H9 (cell line): ENCODE data around the gene KIAA1586. TPM values are rescaled to one million over a fixed set of nuclear protein-coding genes. Genes with fewer than 3 reads are reported as not detected.

Source experiments
- DNase-seq: peaks from one replicate; pipeline ENCODE4 v3.0.0-alpha.2; 2017
- H2AFZ ChIP-seq: one replicate; pipeline ENCODE4 v1.6.1; 2013; ENCODE audit warnings: mild to moderate bottlenecking, low read length, control low read depth, moderate library complexity
- H2AK5ac ChIP-seq: 2 replicates; pipeline ENCODE4 v1.6.1; 2013; ENCODE audit warnings: low read length, control low read depth, mixed read lengths; ENCODE audit not compliant: insufficient read length
- H2BK120ac ChIP-seq: one replicate; pipeline ENCODE4 v1.6.1; 2013; ENCODE audit warnings: low read depth, mild to moderate bottlenecking, low read length, control low read depth, inconsistent platforms; ENCODE audit not compliant: poor library complexity, severe bottlenecking
- H2BK12ac ChIP-seq: 2 replicates; pipeline ENCODE4 v1.6.1; 2013; ENCODE audit warnings: low read length, control low read depth, mixed read lengths, low read depth; ENCODE audit not compliant: insufficient read length
- H2BK15ac ChIP-seq: 2 replicates; pipeline ENCODE4 v1.6.1; 2013; ENCODE audit warnings: low read depth, low read length, control low read depth
- H2BK20ac ChIP-seq: one replicate; pipeline ENCODE4 v1.6.1; 2013; ENCODE audit warnings: low read depth, mild to moderate bottlenecking, low read length, control low read depth, inconsistent platforms; ENCODE audit not compliant: poor library complexity, severe bottlenecking
- H2BK5ac ChIP-seq: 2 replicates; pipeline ENCODE4 v1.6.1; 2013; ENCODE audit warnings: low read length, control low read depth, mixed read lengths; ENCODE audit not compliant: insufficient read length
- H3K14ac ChIP-seq: 2 replicates; pipeline ENCODE4 v1.6.1; 2013; ENCODE audit warnings: low read length, control low read depth; ENCODE audit not compliant: insufficient read depth
- H3K18ac ChIP-seq: 2 replicates; pipeline ENCODE4 v1.6.1; 2013; ENCODE audit warnings: low read depth, mild to moderate bottlenecking, mixed read lengths, low read length, control low read depth; ENCODE audit not compliant: insufficient read length
- H3K23ac ChIP-seq: 2 replicates; pipeline ENCODE4 v1.6.1; 2013; ENCODE audit warnings: low read length, control low read depth, mixed read lengths, low read depth; ENCODE audit not compliant: insufficient read length
- H3K23me2 ChIP-seq: 2 replicates; pipeline ENCODE4 v1.6.1; 2013; ENCODE audit warnings: low read depth, mild to moderate bottlenecking, mixed read lengths, low read length, control low read depth; ENCODE audit not compliant: insufficient read length, poor library complexity, severe bottlenecking
- H3K27ac ChIP-seq: 2 replicates; pipeline ENCODE4 v1.5.1; 2013; ENCODE audit warnings: low read length, control low read depth, mixed read lengths, low read depth; ENCODE audit not compliant: insufficient read length
- H3K27me3 ChIP-seq: 2 replicates; pipeline ENCODE4 v1.6.1; 2013; ENCODE audit warnings: low read length, control low read depth, inconsistent platforms; ENCODE audit not compliant: insufficient read depth
- H3K4ac ChIP-seq: 2 replicates; pipeline ENCODE4 v1.6.1; 2013; ENCODE audit warnings: low read depth, mild to moderate bottlenecking, control low read depth, inconsistent platforms, low read length, moderate library complexity
- H3K4me1 ChIP-seq: 2 replicates; pipeline ENCODE4 v1.6.1; 2013; ENCODE audit warnings: low read length, control low read depth, inconsistent platforms; ENCODE audit not compliant: insufficient read depth
- H3K4me2 ChIP-seq: 2 replicates; pipeline ENCODE4 v1.6.1; 2013; ENCODE audit warnings: low read length, control low read depth, mixed read lengths; ENCODE audit not compliant: insufficient read length, insufficient read depth
- H3K56ac ChIP-seq: 2 replicates; pipeline ENCODE4 v1.6.1; 2013; ENCODE audit warnings: low read depth, mild to moderate bottlenecking, mixed read lengths, low read length, control low read depth; ENCODE audit not compliant: insufficient read length
- H3K79me1 ChIP-seq: 2 replicates; pipeline ENCODE4 v1.6.1; 2013; ENCODE audit warnings: low read depth, mild to moderate bottlenecking, moderate library complexity, low read length, control low read depth, inconsistent platforms; ENCODE audit not compliant: insufficient read depth, poor library complexity, severe bottlenecking
- H3K79me2 ChIP-seq: 2 replicates; pipeline ENCODE4 v1.6.1; 2013; ENCODE audit warnings: low read length, control low read depth, inconsistent platforms; ENCODE audit not compliant: insufficient read depth
- H3K9ac ChIP-seq: 2 replicates; pipeline ENCODE4 v1.6.1; 2013; ENCODE audit warnings: low read length, control low read depth, mixed read lengths; ENCODE audit not compliant: insufficient read length; ENCODE audit errors: extremely low read depth
- H3K9me3 ChIP-seq: one replicate; pipeline ENCODE4 v1.6.1; 2013; ENCODE audit warnings: low read depth, low read length, inconsistent platforms; ENCODE audit not compliant: control insufficient read depth
- H3T11ph ChIP-seq: one replicate; pipeline ENCODE4 v1.6.1; 2013; ENCODE audit warnings: mild to moderate bottlenecking, low read length, control low read depth, inconsistent platforms
- H4K20me1 ChIP-seq: one replicate; pipeline ENCODE4 v1.6.1; 2013; ENCODE audit not compliant: control insufficient read depth, insufficient read length, insufficient read depth
- H4K5ac ChIP-seq: 2 replicates; pipeline ENCODE4 v1.6.1; 2013; ENCODE audit warnings: low read depth, mild to moderate bottlenecking, mixed read lengths, low read length, control low read depth; ENCODE audit not compliant: insufficient read length
- H4K8ac ChIP-seq: replicated peaks from 2 replicates; pipeline ENCODE4 v1.6.1; 2013; ENCODE audit warnings: low read length, control low read depth, mixed read lengths, low read depth; ENCODE audit not compliant: insufficient read length
- H4K91ac ChIP-seq: 2 replicates; pipeline ENCODE4 v1.6.1; 2013; ENCODE audit warnings: low read depth, mild to moderate bottlenecking, moderate library complexity, mixed read lengths, low read length, control low read depth; ENCODE audit not compliant: insufficient read length
- H3K27ac Mint-ChIP-seq, 3 experiments: 2 replicates in 2 of 3; 3 replicates in 1 of 3; pipeline ENCODE4 v1.8.0; 2020 to 2021; ENCODE audit warnings: mixed read lengths in 3 of 3, mild to moderate bottlenecking in 1 of 3, moderate library complexity in 1 of 3
- H3K27me3 Mint-ChIP-seq: 2 replicates; pipeline ENCODE4 v1.8.0; 2021; ENCODE audit warnings: low read depth, mild to moderate bottlenecking, moderate library complexity, mixed read lengths
- H3K36me3 Mint-ChIP-seq, 3 experiments: 2 replicates in 2 of 3; 3 replicates in 1 of 3; pipeline ENCODE4 v1.8.0; 2020 to 2021; ENCODE audit warnings: low read depth in 3 of 3, mixed read lengths in 3 of 3; ENCODE audit not compliant: insufficient read depth in 1 of 3
- H3K4me1 Mint-ChIP-seq, 2 experiments: 2 replicates each; pipeline ENCODE4 v1.8.0; 2020; ENCODE audit warnings: mixed read lengths in 2 of 2
- H3K4me3 Mint-ChIP-seq, 2 experiments: 2 replicates in 1 of 2; 3 replicates in 1 of 2; pipeline ENCODE4 v1.8.0; 2020 to 2021; ENCODE audit warnings: mild to moderate bottlenecking in 2 of 2, mixed read lengths in 2 of 2, moderate library complexity in 1 of 2
- H3K9me3 Mint-ChIP-seq, 2 experiments: 2 replicates in 1 of 2; 3 replicates in 1 of 2; pipeline ENCODE4 v1.8.0; 2020; ENCODE audit warnings: mild to moderate bottlenecking in 2 of 2, mixed read lengths in 2 of 2, moderate library complexity in 1 of 2
- WGBS: extraction: QIAGEN DNeasy Blood & Tissue Kit; methylation state at CpG from one replicate; pipeline ENCODE4 v1.1.7; 2013; ENCODE audit warnings: missing lambda C conversion rate, low lambda C conversion rate, mixed read lengths; ENCODE audit not compliant: insufficient read length; ENCODE audit errors: extremely low coverage; 5-methylcytosine and 5-hydroxymethylcytosine counted together
- total RNA-seq: library from RNA; stranded (reverse); gene quantifications from 2 replicates; pipeline ENCODE4 v1.2.1, GENCODE V29; 2021
- TF ChIP-seq, protein P1 (sequence below): fragments of 200-600 bp; sonication (generic); conservative IDR thresholded peaks from 3 replicates; pipeline ENCODE4 v1.8.0; 2021; ENCODE audit warnings: antibody characterized with exemption, mild to moderate bottlenecking

The KIAA1586 gene
- total RNA-seq, 1 experiment from 2014 or later = 33.3 TPM

DNA sequence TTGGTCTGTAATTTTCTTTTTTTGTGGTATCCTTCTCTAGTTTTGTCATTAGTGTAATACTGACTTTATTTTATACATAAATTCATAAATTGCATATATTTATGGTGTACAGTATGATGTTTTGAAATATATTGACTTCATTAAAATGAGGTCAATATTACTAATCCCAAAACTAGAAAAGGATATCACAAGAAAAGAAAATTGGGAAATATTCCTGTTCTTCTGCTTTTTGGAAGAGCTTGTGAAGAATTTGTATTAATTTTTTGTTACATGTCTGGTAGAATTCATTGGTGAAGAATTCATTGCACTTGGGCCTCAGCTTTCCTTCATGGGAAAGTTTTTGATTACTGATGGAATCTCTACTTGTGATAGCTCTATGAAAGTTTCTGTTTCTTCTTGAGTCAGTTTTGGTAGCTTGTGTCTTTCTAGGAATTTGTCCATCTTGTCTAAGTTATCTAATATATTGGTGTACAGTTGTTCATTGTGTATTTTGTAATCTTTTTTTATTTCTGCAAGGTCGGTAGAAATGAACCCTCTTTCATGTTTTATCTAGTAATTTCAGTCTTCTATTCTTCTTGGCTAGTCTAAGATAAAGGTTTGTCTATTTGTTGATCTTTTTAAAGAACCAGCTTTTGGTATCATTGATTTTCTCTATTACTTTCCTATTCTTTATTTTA is 32.2 kb downstream of the KIAA1586 start:
- Mint-ChIP-seq H3K36me3 (peaks cover 3 to 4% (median 3%) of the 10 kb centered on the region in 3 experiments; a peak in 3 of 7 replicates), H3K27me3 (no peaks in the 10 kb centered on the region), H3K4me3 (no peak overlapping the region), H3K27ac (no peak overlapping the region), H3K4me1 (peaks cover 15 to 23% of the 10 kb centered on the region in 2 experiments), H3K9me3 (peaks cover 0 to 2% of the 10 kb centered on the region in 2 experiments; a peak in 1 of 5 replicates)
- H3K4me1 ChIP-seq = no peaks in the 10 kb centered on the region
- no CpG with 5 or more reads among the region's 1 CpG for WGBS
- TF ChIP-seq, protein P1, sequence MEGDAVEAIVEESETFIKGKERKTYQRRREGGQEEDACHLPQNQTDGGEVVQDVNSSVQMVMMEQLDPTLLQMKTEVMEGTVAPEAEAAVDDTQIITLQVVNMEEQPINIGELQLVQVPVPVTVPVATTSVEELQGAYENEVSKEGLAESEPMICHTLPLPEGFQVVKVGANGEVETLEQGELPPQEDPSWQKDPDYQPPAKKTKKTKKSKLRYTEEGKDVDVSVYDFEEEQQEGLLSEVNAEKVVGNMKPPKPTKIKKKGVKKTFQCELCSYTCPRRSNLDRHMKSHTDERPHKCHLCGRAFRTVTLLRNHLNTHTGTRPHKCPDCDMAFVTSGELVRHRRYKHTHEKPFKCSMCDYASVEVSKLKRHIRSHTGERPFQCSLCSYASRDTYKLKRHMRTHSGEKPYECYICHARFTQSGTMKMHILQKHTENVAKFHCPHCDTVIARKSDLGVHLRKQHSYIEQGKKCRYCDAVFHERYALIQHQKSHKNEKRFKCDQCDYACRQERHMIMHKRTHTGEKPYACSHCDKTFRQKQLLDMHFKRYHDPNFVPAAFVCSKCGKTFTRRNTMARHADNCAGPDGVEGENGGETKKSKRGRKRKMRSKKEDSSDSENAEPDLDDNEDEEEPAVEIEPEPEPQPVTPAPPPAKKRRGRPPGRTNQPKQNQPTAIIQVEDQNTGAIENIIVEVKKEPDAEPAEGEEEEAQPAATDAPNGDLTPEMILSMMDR = no peak
- no peak overlapping the region for H3K56ac ChIP-seq
- no peak for DNase-seq
- H3K14ac ChIP-seq = no peak overlapping the region
- H3K9me3 ChIP-seq = no peaks in the 10 kb centered on the region
- no peaks in the 10 kb centered on the region for H3K79me1 ChIP-seq
- H3K4ac ChIP-seq = no peak overlapping the region
- H2BK20ac ChIP-seq = no peak overlapping the region
- no peak overlapping the region for H4K91ac ChIP-seq
- H3K27me3 ChIP-seq = no peaks in the 10 kb centered on the region
- H3K79me2 ChIP-seq = no peaks in the 10 kb centered on the region
- no peak overlapping the region for H4K5ac ChIP-seq
- H3T11ph ChIP-seq = no peak overlapping the region
- H3K23me2 ChIP-seq = no peaks in the 10 kb centered on the region
- H2BK12ac ChIP-seq = no peak overlapping the region
- no peak overlapping the region for H2BK5ac ChIP-seq
- no peak overlapping the region for H3K27ac ChIP-seq
- no peak overlapping the region for H4K8ac ChIP-seq
- no peaks in the 10 kb centered on the region for H4K20me1 ChIP-seq
- H3K18ac ChIP-seq = no peak overlapping the region
- no peak overlapping the region for H3K23ac ChIP-seq
- no peak overlapping the region for H3K4me2 ChIP-seq
- H2AFZ ChIP-seq = no peak overlapping the region
- H2AK5ac ChIP-seq = no peak overlapping the region
- H2BK120ac ChIP-seq = no peak overlapping the region
- no peak overlapping the region for H2BK15ac ChIP-seq
- H3K9ac ChIP-seq = no peak overlapping the region
